ENCODE data around the gene RFX3.

- no peak for TF ChIP-seq EZH2 (IDR thresholded peaks at IDR 0.05; ENCODE audit: low read length, missing control alignments)
- TF ChIP-seq CTCF (conservative IDR thresholded peaks at IDR 0.05 in 1 of 2, IDR thresholded peaks at IDR 0.05 in 1 of 2; ENCODE audit: low read depth in 1 of 2, low read length in 2 of 2) = no peak
Observed at GRCh38 chr9:3359048-3359692, 166.6 kb downstream of the RFX3 start.
